GM13976 (cell line): ENCODE results near the gene DNAJC5.

Experiments
- DNase-seq: peaks from one replicate; pipeline ENCODE4 v3.0.0; 2012; ENCODE audit warnings: low spot score
- CTCF ChIP-seq: IDR thresholded peaks from 2 replicates; pipeline ENCODE4 v1.5.1; 2012; ENCODE audit warnings: borderline replicate concordance, mild to moderate bottlenecking; ENCODE audit not compliant: insufficient read depth; ENCODE audit errors: extremely low read depth, missing control alignments, control extremely low read depth
- in situ Hi-C: fragments of 300-500 bp; cut with MboI; formaldehyde crosslinking; loops from one replicate; pipeline ENCODE4 v1.12.0; 2022; ENCODE audit warnings: low sequenced_read_pairs, mixed read lengths, inconsistent platforms; ENCODE audit not compliant: unreplicated experiment

The DNAJC5 gene

DNA sequence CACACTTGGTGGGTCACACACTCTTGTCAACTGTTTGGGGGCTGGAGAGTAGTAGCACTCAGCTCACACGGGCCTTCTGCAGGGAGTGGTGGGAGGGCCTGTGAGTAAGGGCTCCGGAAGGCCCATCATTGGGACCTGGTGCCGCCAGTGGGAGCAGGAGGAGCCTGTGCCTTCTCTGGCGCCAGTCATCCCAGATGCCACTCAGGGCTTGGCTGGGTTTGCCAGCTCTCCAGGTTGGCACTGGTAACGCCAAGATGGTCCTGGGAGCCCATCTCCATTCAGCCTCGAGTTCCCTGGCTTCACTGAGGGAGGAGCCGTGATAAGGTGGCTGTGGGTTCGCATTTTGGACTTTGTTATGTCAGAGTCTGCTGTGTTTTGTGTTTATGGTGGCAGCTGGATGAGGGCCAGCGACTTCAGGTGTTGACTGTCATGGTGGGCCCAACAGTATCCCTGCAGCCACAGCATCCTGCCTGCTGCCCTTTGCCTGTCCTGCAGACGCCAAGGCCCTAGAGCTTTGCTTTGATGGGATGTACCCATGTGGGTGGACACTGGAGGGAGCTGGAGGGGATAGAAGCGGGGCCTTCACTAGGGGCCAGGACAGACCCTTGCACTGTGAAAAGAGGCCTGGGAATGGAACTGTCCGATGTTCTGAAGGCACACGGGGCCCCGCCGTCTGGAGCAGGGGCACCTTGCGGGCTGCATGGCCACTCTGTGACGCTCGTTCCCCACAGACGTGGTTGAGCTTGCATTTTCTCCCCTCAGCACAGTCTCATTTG, 13.3 kb upstream of the DNAJC5 start:
- in situ Hi-C loops = no loop called here
- DNase-seq = no peak

GRCh38 chr20:63882257-63883200, 12.4 kb upstream of the DNAJC5 start:
- DNase-seq = no peak
- in situ Hi-C loops = no loop called here
- no peak for TF ChIP-seq CTCF

More for the DNA sequence above, 13.3 kb upstream of the DNAJC5 start:
- TF ChIP-seq CTCF = no peak

DNA sequence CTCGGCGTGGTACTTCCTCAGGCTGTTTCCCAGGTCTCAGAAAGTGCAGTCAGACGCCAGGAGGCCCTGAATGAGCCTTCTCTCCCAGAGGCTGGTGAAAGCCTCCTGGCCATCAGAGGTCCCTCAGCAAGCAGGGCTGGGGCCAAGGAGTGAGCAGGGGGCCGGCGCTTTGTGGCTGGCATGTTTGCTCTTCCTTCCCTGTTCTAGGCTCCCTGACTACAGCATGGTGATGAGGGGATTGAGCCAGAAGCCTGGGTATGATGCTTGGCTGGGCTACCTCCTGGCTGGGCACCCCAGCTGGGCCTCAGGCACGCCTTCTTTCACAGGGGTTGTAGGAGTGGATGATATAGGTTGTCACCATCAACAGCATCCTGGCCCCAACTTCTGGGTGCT, 11.7 kb upstream of the DNAJC5 start:
- DNase-seq = no peak
- TF ChIP-seq CTCF = no peak

GRCh38 chr20:63884506-63885263, 10.2 kb upstream of the DNAJC5 start:
- peak; percentile 74 for DNase-seq
- TF ChIP-seq CTCF = no peak
- in situ Hi-C loops = no loop called here

More for the DNA sequence above, 11.7 kb upstream of the DNAJC5 start:
- in situ Hi-C loops = no loop called here

DNA sequence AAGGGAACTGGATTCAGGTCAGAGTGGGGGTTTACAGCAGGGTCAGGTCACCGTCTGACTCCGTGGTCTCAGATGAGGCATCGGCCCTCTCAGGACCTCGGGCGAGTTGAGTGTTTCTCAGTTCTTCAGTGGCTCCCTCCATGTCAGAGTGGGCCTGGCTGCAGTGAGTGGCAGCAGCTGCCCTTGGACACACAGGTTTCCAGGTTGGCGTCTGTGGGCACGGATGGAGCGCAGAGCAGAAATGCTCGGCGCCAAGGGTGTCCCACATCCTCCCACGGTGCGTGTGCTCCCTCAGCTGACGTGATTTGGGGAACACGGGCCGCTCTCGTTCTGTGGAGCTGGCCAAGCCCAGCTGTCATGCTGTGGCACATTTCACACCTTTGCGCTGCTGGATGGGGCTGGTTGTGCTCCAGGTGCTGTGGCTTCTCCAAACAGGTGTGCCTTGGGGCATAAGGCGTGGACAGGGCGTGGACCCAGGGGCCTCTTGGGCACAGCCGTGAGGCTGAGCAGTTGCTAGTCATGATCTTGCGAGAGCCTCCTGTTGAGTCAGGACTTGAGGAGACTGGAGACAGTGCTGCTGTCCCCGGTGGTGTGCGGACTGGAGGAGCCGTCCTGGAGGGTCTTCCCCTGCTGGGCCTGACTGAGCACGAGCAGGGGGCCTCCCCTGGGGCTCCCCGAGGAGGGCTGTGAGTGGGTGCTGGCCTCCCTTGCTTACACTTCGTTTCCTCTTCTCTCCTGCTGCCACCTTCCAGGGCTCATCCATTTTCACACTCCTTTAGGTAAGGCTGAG, 9.5 kb upstream of the DNAJC5 start:
- in situ Hi-C loops = no loop called here
- peak; percentile 76 for DNase-seq
- no peak for TF ChIP-seq CTCF

DNA sequence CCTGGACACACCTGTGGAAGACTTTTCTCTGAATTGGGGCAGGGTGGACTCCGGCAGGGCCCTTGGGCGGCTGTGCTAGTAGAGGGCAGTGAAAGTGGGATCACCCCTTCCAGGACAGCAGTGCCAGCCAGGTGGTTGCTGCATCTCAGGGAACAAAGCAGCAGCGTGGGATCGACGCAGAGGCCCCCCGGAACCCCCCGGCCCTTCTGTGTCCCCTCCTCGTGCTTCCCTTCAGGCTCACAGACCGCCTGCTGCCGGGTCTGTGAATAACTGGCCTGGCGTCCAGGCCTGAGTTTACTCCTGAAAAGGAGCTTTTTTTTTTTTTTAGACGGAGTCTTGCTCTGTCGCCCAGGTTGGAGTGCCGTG, 8.9 kb upstream of the DNAJC5 start:
- no peak for TF ChIP-seq CTCF
- in situ Hi-C loops = no loop called here
- no peak for DNase-seq
